SK-N-SH (cell line): ENCODE measurements around the gene CRB2.

ENCODE experiments used
- CHD2 ChIP-seq: fragments of 150-350 bp; IDR thresholded peaks from 2 replicates; pipeline ENCODE4 v1.6.1; 2018; ENCODE audit warnings: low read length; ENCODE audit not compliant: partially characterized antibody
- EZH2phosphoT487 ChIP-seq: fragments of 200-600 bp; sonication (generic); IDR thresholded peaks from 2 replicates; pipeline ENCODE4 v1.6.1; 2017; ENCODE audit warnings: low read depth, mixed run types, mild to moderate bottlenecking, antibody characterized with exemption, moderate library complexity, borderline replicate concordance
- GABPA ChIP-seq: IDR thresholded peaks from 2 replicates; pipeline ENCODE4 v1.4.0; 2012; ENCODE audit warnings: low read depth, mild to moderate bottlenecking
- JUND ChIP-seq: IDR thresholded peaks from 2 replicates; pipeline ENCODE4 v1.4.0; 2012
- NFIC ChIP-seq: IDR thresholded peaks from 2 replicates; pipeline ENCODE4 v1.4.0; 2012; ENCODE audit warnings: borderline replicate concordance
- PBX3 ChIP-seq: IDR thresholded peaks from 2 replicates; pipeline ENCODE4; 2012
- POLR2AphosphoS5 ChIP-seq: IDR thresholded peaks from 2 replicates; pipeline ENCODE4 v1.6.1; 2012; ENCODE audit warnings: low read depth, low read length
- TAF1 ChIP-seq: IDR thresholded peaks from 2 replicates; pipeline ENCODE4 v1.6.1; 2012; ENCODE audit warnings: low read depth, mild to moderate bottlenecking, low read length, moderate library complexity, borderline replicate concordance
- TEAD4 ChIP-seq: IDR thresholded peaks from 2 replicates; pipeline ENCODE4 v1.4.0; 2012; ENCODE audit warnings: mild to moderate bottlenecking, borderline replicate concordance; ENCODE audit not compliant: insufficient read depth
- YY1 ChIP-seq: IDR thresholded peaks from 2 replicates; pipeline ENCODE4 v1.4.0; 2012; ENCODE audit warnings: low read depth, mild to moderate bottlenecking
- TF ChIP-seq, protein P1 (sequence below): IDR thresholded peaks from 2 replicates; pipeline ENCODE4 v1.6.1; 2012; ENCODE audit warnings: mild to moderate bottlenecking, low read depth, low read length, moderate library complexity
- TF ChIP-seq, protein P2 (sequence below): fragments of 200-600 bp; sonication (generic); IDR thresholded peaks from 2 replicates; pipeline ENCODE4 v1.6.1; 2017; ENCODE audit warnings: antibody characterized with exemption, mild to moderate bottlenecking, moderate library complexity
- TF ChIP-seq, protein P3 (sequence below): fragments of 150-350 bp; IDR thresholded peaks from 2 replicates; pipeline ENCODE4 v1.6.1; 2017; ENCODE audit warnings: antibody characterized with exemption, low read length, low read depth, borderline replicate concordance

- TF ChIP-seq, protein P1, sequence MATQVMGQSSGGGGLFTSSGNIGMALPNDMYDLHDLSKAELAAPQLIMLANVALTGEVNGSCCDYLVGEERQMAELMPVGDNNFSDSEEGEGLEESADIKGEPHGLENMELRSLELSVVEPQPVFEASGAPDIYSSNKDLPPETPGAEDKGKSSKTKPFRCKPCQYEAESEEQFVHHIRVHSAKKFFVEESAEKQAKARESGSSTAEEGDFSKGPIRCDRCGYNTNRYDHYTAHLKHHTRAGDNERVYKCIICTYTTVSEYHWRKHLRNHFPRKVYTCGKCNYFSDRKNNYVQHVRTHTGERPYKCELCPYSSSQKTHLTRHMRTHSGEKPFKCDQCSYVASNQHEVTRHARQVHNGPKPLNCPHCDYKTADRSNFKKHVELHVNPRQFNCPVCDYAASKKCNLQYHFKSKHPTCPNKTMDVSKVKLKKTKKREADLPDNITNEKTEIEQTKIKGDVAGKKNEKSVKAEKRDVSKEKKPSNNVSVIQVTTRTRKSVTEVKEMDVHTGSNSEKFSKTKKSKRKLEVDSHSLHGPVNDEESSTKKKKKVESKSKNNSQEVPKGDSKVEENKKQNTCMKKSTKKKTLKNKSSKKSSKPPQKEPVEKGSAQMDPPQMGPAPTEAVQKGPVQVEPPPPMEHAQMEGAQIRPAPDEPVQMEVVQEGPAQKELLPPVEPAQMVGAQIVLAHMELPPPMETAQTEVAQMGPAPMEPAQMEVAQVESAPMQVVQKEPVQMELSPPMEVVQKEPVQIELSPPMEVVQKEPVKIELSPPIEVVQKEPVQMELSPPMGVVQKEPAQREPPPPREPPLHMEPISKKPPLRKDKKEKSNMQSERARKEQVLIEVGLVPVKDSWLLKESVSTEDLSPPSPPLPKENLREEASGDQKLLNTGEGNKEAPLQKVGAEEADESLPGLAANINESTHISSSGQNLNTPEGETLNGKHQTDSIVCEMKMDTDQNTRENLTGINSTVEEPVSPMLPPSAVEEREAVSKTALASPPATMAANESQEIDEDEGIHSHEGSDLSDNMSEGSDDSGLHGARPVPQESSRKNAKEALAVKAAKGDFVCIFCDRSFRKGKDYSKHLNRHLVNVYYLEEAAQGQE = no peak
- TF ChIP-seq, protein P2, sequence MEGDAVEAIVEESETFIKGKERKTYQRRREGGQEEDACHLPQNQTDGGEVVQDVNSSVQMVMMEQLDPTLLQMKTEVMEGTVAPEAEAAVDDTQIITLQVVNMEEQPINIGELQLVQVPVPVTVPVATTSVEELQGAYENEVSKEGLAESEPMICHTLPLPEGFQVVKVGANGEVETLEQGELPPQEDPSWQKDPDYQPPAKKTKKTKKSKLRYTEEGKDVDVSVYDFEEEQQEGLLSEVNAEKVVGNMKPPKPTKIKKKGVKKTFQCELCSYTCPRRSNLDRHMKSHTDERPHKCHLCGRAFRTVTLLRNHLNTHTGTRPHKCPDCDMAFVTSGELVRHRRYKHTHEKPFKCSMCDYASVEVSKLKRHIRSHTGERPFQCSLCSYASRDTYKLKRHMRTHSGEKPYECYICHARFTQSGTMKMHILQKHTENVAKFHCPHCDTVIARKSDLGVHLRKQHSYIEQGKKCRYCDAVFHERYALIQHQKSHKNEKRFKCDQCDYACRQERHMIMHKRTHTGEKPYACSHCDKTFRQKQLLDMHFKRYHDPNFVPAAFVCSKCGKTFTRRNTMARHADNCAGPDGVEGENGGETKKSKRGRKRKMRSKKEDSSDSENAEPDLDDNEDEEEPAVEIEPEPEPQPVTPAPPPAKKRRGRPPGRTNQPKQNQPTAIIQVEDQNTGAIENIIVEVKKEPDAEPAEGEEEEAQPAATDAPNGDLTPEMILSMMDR = no peak
- no peak for TF ChIP-seq GABPA
- TF ChIP-seq CHD2 = no peak
- TF ChIP-seq PBX3 = no peak
- no peak for TF ChIP-seq JUND
- no peak for TF ChIP-seq YY1
- no peak for TF ChIP-seq POLR2AphosphoS5
- TF ChIP-seq, protein P3, sequence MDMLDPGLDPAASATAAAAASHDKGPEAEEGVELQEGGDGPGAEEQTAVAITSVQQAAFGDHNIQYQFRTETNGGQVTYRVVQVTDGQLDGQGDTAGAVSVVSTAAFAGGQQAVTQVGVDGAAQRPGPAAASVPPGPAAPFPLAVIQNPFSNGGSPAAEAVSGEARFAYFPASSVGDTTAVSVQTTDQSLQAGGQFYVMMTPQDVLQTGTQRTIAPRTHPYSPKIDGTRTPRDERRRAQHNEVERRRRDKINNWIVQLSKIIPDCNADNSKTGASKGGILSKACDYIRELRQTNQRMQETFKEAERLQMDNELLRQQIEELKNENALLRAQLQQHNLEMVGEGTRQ = no peak
- TF ChIP-seq NFIC = no peak
- TF ChIP-seq TEAD4 = no peak
- TF ChIP-seq EZH2phosphoT487 = no peak
- TF ChIP-seq TAF1 = no peak
Measured at GRCh38 chr9:123354806-123355508, 1.0 kb upstream of the CRB2 start.
